Caco-2 (cell line): ENCODE results near the gene SNRPD2. TPM values are rescaled to one million over a fixed set of nuclear protein-coding genes. Genes with fewer than 3 reads are reported as not detected.
A peak's percentile ranks its signal among the peaks of the same experiment; 100 is the strongest.

Source experiments
- BruUV-seq: library from RNA; stranded (reverse); fragments of 400-500 nt; replicated peaks from 2 replicates; lab custom pipeline; 2021; lab: Mats Ljungman, UMichigan
- CTCF ChIA-PET: fragments of 300-600 bp; sonication (Branson Sonifier 250); formaldehyde crosslinking; loops from one replicate; lab custom pipeline; 2022; ENCODE audit warnings: antibody characterized with exemption; lab: Charles Lee
- POLR2A ChIA-PET: fragments of 300-600 bp; sonication (Branson Sonifier 250); formaldehyde crosslinking; loops from one replicate; lab custom pipeline; 2022; ENCODE audit warnings: antibody characterized with exemption; lab: Charles Lee
- DNase-seq, 2 experiments: peaks; one replicate each; pipeline versions ENCODE4 v3.0.0 to v3.0.0-alpha.2; 2020 to 2022
- H3K27me3 ChIP-seq: replicated peaks from 2 replicates; pipeline ENCODE4 v1.6.0; 2011; ENCODE audit warnings: low read length; ENCODE audit not compliant: control insufficient read depth, insufficient read depth
- H3K36me3 ChIP-seq: 2 replicates; pipeline ENCODE4 v1.5.1; 2011; ENCODE audit warnings: low read length; ENCODE audit not compliant: control insufficient read depth, insufficient read depth
- H3K4me1 ChIP-seq: fragments of 250-450 bp; sonication (Bioruptor Pico); 2 replicates; pipeline ENCODE4 v1.5.1; 2020; ENCODE audit warnings: mild to moderate bottlenecking
- H3K4me3 ChIP-seq: 2 replicates; pipeline ENCODE4 v1.5.1; 2011; ENCODE audit warnings: low read depth, mild to moderate bottlenecking, control low read depth, low read length
- H3K9me3 ChIP-seq: fragments of 250-450 bp; sonication (Bioruptor Pico); 2 replicates; pipeline ENCODE4 v1.5.1; 2020; ENCODE audit warnings: mild to moderate bottlenecking, moderate library complexity
- H3K27ac Mint-ChIP-seq: one replicate; pipeline ENCODE4 v1.8.0; 2022; ENCODE audit warnings: mixed read lengths; ENCODE audit not compliant: unreplicated experiment
- H3K27me3 Mint-ChIP-seq: one replicate; pipeline ENCODE4 v1.8.0; 2022; ENCODE audit warnings: mixed read lengths; ENCODE audit not compliant: insufficient read depth, unreplicated experiment
- H3K36me3 Mint-ChIP-seq: one replicate; pipeline ENCODE4 v1.8.0; 2022; ENCODE audit warnings: mild to moderate bottlenecking, mixed read lengths; ENCODE audit not compliant: insufficient read depth, unreplicated experiment
- H3K4me1 Mint-ChIP-seq: one replicate; pipeline ENCODE4 v1.8.0; 2022; ENCODE audit warnings: low read depth, mixed read lengths; ENCODE audit not compliant: unreplicated experiment
- H3K4me3 Mint-ChIP-seq: one replicate; pipeline ENCODE4 v1.8.0; 2022; ENCODE audit warnings: mild to moderate bottlenecking, moderate library complexity, mixed read lengths; ENCODE audit not compliant: unreplicated experiment
- H3K9me3 Mint-ChIP-seq: one replicate; pipeline ENCODE4 v1.8.0; 2022; ENCODE audit warnings: mixed read lengths; ENCODE audit not compliant: unreplicated experiment
- intact Hi-C: fragments of 100-400 bp; cut with micrococcal nuclease; formaldehyde crosslinking; loops from one replicate; pipeline ENCODE4 v1.10.0; 2022; ENCODE audit not compliant: unreplicated experiment
- total RNA-seq: library from RNA; stranded (reverse); gene quantifications from 2 replicates; pipeline ENCODE4 v1.2.3, GENCODE V29; 2022
- TF ChIP-seq, protein P1 (sequence below), 2 experiments: fragments of 200-600 bp in 1 of 2; IDR thresholded peaks; 1 replicate in 1 of 2; 2 replicates in 1 of 2; pipeline versions ENCODE4 v1.5.1 to v1.8.0; 2011 to 2022; ENCODE audit warnings: antibody characterized with exemption in 1 of 2, control low read depth in 1 of 2, inconsistent platforms in 1 of 2, low read depth in 1 of 2, low read length in 1 of 2, mild to moderate bottlenecking in 1 of 2, moderate library complexity in 1 of 2; ENCODE audit not compliant: insufficient read depth in 1 of 2, severe bottlenecking in 1 of 2, unreplicated experiment in 1 of 2

SNRPD2 gene
- total RNA-seq, 1 experiment from 2014 or later, result 579 TPM

- TF ChIP-seq, protein P1, sequence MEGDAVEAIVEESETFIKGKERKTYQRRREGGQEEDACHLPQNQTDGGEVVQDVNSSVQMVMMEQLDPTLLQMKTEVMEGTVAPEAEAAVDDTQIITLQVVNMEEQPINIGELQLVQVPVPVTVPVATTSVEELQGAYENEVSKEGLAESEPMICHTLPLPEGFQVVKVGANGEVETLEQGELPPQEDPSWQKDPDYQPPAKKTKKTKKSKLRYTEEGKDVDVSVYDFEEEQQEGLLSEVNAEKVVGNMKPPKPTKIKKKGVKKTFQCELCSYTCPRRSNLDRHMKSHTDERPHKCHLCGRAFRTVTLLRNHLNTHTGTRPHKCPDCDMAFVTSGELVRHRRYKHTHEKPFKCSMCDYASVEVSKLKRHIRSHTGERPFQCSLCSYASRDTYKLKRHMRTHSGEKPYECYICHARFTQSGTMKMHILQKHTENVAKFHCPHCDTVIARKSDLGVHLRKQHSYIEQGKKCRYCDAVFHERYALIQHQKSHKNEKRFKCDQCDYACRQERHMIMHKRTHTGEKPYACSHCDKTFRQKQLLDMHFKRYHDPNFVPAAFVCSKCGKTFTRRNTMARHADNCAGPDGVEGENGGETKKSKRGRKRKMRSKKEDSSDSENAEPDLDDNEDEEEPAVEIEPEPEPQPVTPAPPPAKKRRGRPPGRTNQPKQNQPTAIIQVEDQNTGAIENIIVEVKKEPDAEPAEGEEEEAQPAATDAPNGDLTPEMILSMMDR (IDR thresholded peaks at IDR 0.05; ENCODE audit: insufficient read depth in 1 of 2, low read depth in 1 of 2, low read length in 1 of 2, severe bottlenecking in 1 of 2, unreplicated experiment in 1 of 2), result no peak
- peaks cover 19% of the 10 kb centered on the region for H3K4me1 Mint-ChIP-seq
- intact Hi-C loops, result loop anchor here (1.0 kb wide), 3 partner anchors 14 to 54 kb away; partner anchors contain the start of genes FBXO46 and QPCTL
- H3K9me3 ChIP-seq, result no peaks in the 10 kb centered on the region
- DNase-seq, result peak; percentile 51 to 67
- H3K36me3 Mint-ChIP-seq, result peaks cover 70% of the 10 kb centered on the region
- BruUV-seq, result TSS peak; percentile 83
- no peaks in the 10 kb centered on the region for H3K27me3 Mint-ChIP-seq
- CTCF ChIA-PET, result interaction anchor here (0.6 to 2.1 kb wide), 11 partner anchors 13 to 165 kb away, joined by 3 to 44 read pairs (median 6); partner anchors contain the start of genes DMPK, FBXO46, QPCTL and SIX5
- H3K27me3 ChIP-seq, result no peaks in the 10 kb centered on the region
- H3K4me1 ChIP-seq, result peaks cover 14% of the 10 kb centered on the region
- peaks cover 3% of the 10 kb centered on the region; the same call in 1 of the 2 replicates for H3K36me3 ChIP-seq
- H3K9me3 Mint-ChIP-seq, result no peaks in the 10 kb centered on the region
- H3K4me3 ChIP-seq, result peak overlapping the region; percentile 64
- peak overlapping the region; percentile 96 for H3K27ac Mint-ChIP-seq
- peak overlapping the region; percentile 95 for H3K4me3 Mint-ChIP-seq
- POLR2A ChIA-PET, result interaction anchor here (0.5 to 2.5 kb wide), 20 partner anchors 9 to 247 kb away, joined by 3 to 64 read pairs (median 4); partner anchors contain the start of genes DMWD, FBXO46, QPCTL and SIX5
These were observed 24.8 kb upstream of the SNRPD2 start for GRCh38 chr19:45716359-45717130.

GRCh38 chr19:45715139-45715538 is 23.4 kb upstream of the SNRPD2 start:
- H3K36me3 ChIP-seq, result peaks cover 3% of the 10 kb centered on the region; the same call in 1 of the 2 replicates
- H3K4me1 Mint-ChIP-seq, result peaks cover 19% of the 10 kb centered on the region
- TF ChIP-seq, protein P1 (IDR thresholded peaks at IDR 0.05; ENCODE audit: insufficient read depth in 1 of 2, low read depth in 1 of 2, low read length in 1 of 2, severe bottlenecking in 1 of 2, unreplicated experiment in 1 of 2), result no peak
- POLR2A ChIA-PET, result no interaction called here
- peaks cover 14% of the 10 kb centered on the region for H3K4me1 ChIP-seq
- no peaks in the 10 kb centered on the region for H3K9me3 Mint-ChIP-seq
- CTCF ChIA-PET, result interaction anchor here (0.6 to 2.5 kb wide), 3 partner anchors 15 to 801 kb away, joined by 3 to 8 read pairs (median 3); partner anchors contain the start of genes QPCTL and SNRPD2
- peaks cover 71% of the 10 kb centered on the region for H3K36me3 Mint-ChIP-seq
- BruUV-seq, result no TSS peak
- DNase-seq, result no peak
- intact Hi-C loops, result no loop called here
- H3K27me3 ChIP-seq, result no peaks in the 10 kb centered on the region
- no peak overlapping the region for H3K4me3 ChIP-seq
- no peaks in the 10 kb centered on the region for H3K9me3 ChIP-seq
- no peak overlapping the region for H3K4me3 Mint-ChIP-seq
- no peaks in the 10 kb centered on the region for H3K27me3 Mint-ChIP-seq
- H3K27ac Mint-ChIP-seq, result no peak overlapping the region

DNA sequence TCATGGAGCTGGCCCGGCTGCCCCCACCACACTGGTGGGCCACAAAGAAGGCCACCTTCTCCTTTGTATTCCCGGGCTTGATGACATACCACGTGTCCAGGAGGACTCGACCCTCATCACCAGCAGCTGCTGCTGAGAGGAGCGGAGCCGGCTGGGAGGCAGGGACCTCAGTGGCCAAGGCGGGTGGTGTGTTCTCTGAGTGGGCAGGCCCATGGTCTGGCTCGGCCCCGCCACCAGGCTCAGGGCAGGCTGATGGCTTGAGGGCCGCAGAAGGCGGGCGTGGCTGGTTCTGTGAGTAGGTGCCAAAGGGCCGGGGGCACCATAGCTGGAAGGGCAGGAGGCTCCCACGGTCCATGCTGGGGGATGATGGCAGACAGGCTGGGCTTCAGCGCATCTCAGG is 21.4 kb upstream of the SNRPD2 start:
- CTCF ChIA-PET, result no interaction called here
- Mint-ChIP-seq H3K36me3 (peaks cover 72% of the 10 kb centered on the region), H3K9me3 (no peaks in the 10 kb centered on the region), H3K4me3 (no peak overlapping the region), H3K27ac (no peak overlapping the region), H3K4me1 (peaks cover 11% of the 10 kb centered on the region), H3K27me3 (no peaks in the 10 kb centered on the region)
- Histone ChIP-seq H3K36me3 (0 out of 2 replicates have a peak, but pooled peaks cover 3% of the 10 kb centered on the region), H3K4me1 (peaks cover 10% of the 10 kb centered on the region), H3K4me3 (no peak overlapping the region), H3K9me3 (no peaks in the 10 kb centered on the region), H3K27me3 (no peaks in the 10 kb centered on the region)
- TF ChIP-seq, protein P1 (IDR thresholded peaks at IDR 0.05; ENCODE audit: insufficient read depth in 1 of 2, low read depth in 1 of 2, low read length in 1 of 2, severe bottlenecking in 1 of 2, unreplicated experiment in 1 of 2), result no peak
- POLR2A ChIA-PET, result no interaction called here
- DNase-seq, result no peak
- intact Hi-C loops, result no loop called here
- BruUV-seq, result no TSS peak
